Right atrium auricular region (tissue), 2 donors: ENCODE measurements around the gene ADGRL3. TPM values are rescaled to one million over a fixed set of nuclear protein-coding genes. Genes with fewer than 3 reads are reported as not detected.

Experiments
- DNase-seq: peaks from one replicate; pipeline ENCODE4 v3.0.0-alpha.2; 2019; ENCODE audit warnings: low spot score
- H3K27ac ChIP-seq, 2 donors: fragments of 200-600 bp; sonication (generic); 1 replicate in 1 of 2; 2 replicates in 1 of 2; pipeline ENCODE4 v1.5.1; 2016 to 2019
- H3K27me3 ChIP-seq, 2 donors: fragments of 200-600 bp; sonication (generic); one replicate each; pipeline versions ENCODE4 v1.5.1 to v1.6.0; 2017 to 2019
- H3K36me3 ChIP-seq: fragments of 200-600 bp; sonication (generic); one replicate; pipeline ENCODE4 v1.5.1; 2016
- H3K4me1 ChIP-seq, 2 donors: fragments of 200-600 bp; sonication (generic); one replicate each; pipeline versions ENCODE4 v1.5.1 to v1.6.0; 2017 to 2019
- H3K4me3 ChIP-seq, 2 donors: fragments of 200-600 bp; sonication (generic); 1 replicate in 1 of 2; 2 replicates in 1 of 2; pipeline ENCODE4 v1.5.1; 2017 to 2019; ENCODE audit warnings: mild to moderate bottlenecking in 1 of 2, moderate library complexity in 1 of 2
- H3K9me3 ChIP-seq, 2 donors: fragments of 200-600 bp; sonication (generic); one replicate each; pipeline ENCODE4 v1.5.1; 2019
- CTCF ChIP-seq, 2 donors: fragments of 200-600 bp; sonication (generic); IDR thresholded peaks; one replicate each; pipeline ENCODE4 v1.5.1; 2019; ENCODE audit warnings: antibody characterized with exemption in 2 of 2
- total RNA-seq, 2 donors: library from RNA; depleted of rRNA; stranded (reverse); fragments of >200 nt; gene quantifications; one replicate each; pipeline ENCODE4 v1.1.0, GENCODE V29; 2016

The ADGRL3 gene
- total RNA-seq, 2 donors from 2014 or later: 0.86 to 1.9 TPM

GRCh38 chr4:61245069-61245714 is 45.1 kb downstream of the ADGRL3 start:
- Histone ChIP-seq H3K27ac (no peak overlapping the region), H3K4me3 (no peak overlapping the region), H3K9me3 (no peaks in the 10 kb centered on the region), H3K27me3 (no peaks in the 10 kb centered on the region), H3K36me3 (no peaks in the 10 kb centered on the region), H3K4me1 (no peaks in the 10 kb centered on the region)
- no peak for DNase-seq
- no peak for TF ChIP-seq CTCF (IDR thresholded peaks at IDR 0.05)

GRCh38 chr4:61246034-61246433 is 45.9 kb downstream of the ADGRL3 start:
- Histone ChIP-seq H3K4me3 (no peak overlapping the region), H3K27ac (no peak overlapping the region), H3K4me1 (no peaks in the 10 kb centered on the region), H3K36me3 (no peaks in the 10 kb centered on the region), H3K9me3 (no peaks in the 10 kb centered on the region), H3K27me3 (no peaks in the 10 kb centered on the region)
- no peak for TF ChIP-seq CTCF (IDR thresholded peaks at IDR 0.05)
- no peak for DNase-seq

- H3K27me3 ChIP-seq: no peaks in the 10 kb centered on the region
- H3K4me3 ChIP-seq: no peak overlapping the region
- no peak overlapping the region for H3K27ac ChIP-seq
- no peaks in the 10 kb centered on the region for H3K4me1 ChIP-seq
- H3K9me3 ChIP-seq: no peaks in the 10 kb centered on the region
- DNase-seq: no peak
- H3K36me3 ChIP-seq: no peaks in the 10 kb centered on the region
- TF ChIP-seq CTCF (IDR thresholded peaks at IDR 0.05): no peak
These were observed 48.6 kb downstream of the ADGRL3 start for GRCh38 chr4:61248705-61249104.

DNA sequence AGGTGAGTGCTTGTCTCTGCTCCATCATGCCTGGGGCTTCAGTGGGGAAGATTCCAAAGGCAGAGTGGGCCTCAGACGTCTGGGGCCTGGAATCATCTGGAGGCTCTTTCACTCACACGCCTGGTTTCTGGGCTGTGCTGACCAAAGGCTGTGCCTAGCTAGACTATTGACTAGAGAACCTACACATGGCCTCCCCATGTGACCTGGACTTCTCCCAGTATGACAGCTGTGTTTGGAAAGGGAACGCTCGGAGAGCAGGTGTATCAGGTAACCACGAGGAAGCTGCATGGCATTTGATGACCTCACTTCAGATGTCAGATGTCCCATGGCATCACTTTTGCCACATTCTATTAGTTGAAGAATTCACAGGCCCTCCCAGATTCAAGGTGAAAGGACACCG is 51.0 kb downstream of the ADGRL3 start:
- Histone ChIP-seq H3K27me3 (no peaks in the 10 kb centered on the region), H3K36me3 (no peaks in the 10 kb centered on the region), H3K9me3 (no peaks in the 10 kb centered on the region), H3K4me3 (no peak overlapping the region), H3K4me1 (no peaks in the 10 kb centered on the region), H3K27ac (no peak overlapping the region)
- no peak for TF ChIP-seq CTCF (IDR thresholded peaks at IDR 0.05)
- no peak for DNase-seq

- DNase-seq: no peak
- TF ChIP-seq CTCF (IDR thresholded peaks at IDR 0.05): no peak
- H3K4me3 ChIP-seq: no peak overlapping the region
- no peaks in the 10 kb centered on the region for H3K9me3 ChIP-seq
- no peak overlapping the region for H3K27ac ChIP-seq
- no peaks in the 10 kb centered on the region for H3K36me3 ChIP-seq
- H3K4me1 ChIP-seq: no peaks in the 10 kb centered on the region
- no peaks in the 10 kb centered on the region for H3K27me3 ChIP-seq
These were observed 54.3 kb downstream of the ADGRL3 start for GRCh38 chr4:61254406-61254805.

DNA sequence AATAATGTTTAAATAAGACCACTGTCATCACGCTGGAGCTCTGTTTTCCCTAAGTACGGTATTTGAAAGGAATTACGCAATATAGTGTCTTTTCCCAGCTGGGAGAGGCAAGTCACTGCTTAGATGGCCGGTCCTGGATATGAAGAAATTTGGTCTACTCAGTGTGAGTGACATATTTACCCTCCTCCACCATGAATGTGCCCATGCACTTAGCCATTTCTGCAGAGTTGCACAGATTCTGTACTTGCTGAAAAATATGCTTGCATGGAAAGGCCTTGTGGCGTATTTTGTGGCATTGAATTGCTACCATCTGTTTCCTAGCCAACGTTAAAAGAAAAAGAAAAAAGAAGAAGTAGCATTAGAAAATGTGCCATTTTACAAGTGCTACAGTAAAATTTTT is 73.1 kb downstream of the ADGRL3 start:
- H3K27me3 ChIP-seq: no peaks in the 10 kb centered on the region
- peak overlapping the region; percentile 5 to 28 for H3K27ac ChIP-seq
- H3K9me3 ChIP-seq: no peaks in the 10 kb centered on the region
- no peak for TF ChIP-seq CTCF (IDR thresholded peaks at IDR 0.05)
- H3K4me3 ChIP-seq: no peak overlapping the region
- H3K36me3 ChIP-seq: no peaks in the 10 kb centered on the region
- no peak for DNase-seq
- H3K4me1 ChIP-seq: no peaks in the 10 kb centered on the region
